NCI-H82 treated with DMSO at 0.1 percent for 48 hours (cell line): ENCODE data around the gene SRGAP2B.
"Not testable (repeated sequence)": the region's sequence is repeated elsewhere in the genome, so short reads cannot be mapped to it uniquely, and the experiment has no call there.

Source experiments
- DNase-seq: peaks from one replicate; lab custom pipeline; 2025; ENCODE audit not compliant: unreplicated experiment; lab: John Stamatoyannopoulos, UW

SRGAP2B gene

DNA sequence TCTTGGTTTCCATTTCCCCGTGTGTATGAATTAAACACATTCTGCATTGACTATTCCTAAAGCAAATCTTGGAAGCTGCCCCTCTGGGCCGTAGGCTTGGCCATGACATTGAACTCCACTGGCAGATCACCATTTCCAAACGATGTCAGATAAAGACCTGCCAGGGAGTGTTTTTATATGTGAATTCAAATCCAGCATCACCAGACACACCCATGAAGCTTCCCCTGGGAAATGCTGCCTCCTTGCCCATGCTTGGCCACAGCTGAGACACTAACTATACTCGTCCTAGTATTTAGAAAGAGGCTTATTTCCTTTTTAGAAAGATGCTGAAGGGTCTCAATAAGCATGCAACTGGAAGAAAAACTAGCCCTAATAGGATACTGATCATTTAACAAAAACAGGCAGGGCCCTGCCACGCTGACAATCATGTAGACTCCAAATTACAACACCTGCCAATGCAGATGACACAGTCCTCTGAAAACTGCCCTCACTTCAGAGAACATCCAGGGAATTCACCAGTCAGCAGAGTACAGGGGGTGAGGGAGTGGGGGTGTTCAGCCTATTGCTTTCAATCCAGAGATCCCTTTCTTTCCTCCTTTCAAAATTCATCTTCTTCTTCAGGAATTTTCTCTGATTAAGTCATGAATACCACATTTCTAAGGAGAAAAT lies 94.9 kb downstream of the SRGAP2B start:
- DNase-seq = not testable (repeated sequence)

DNA sequence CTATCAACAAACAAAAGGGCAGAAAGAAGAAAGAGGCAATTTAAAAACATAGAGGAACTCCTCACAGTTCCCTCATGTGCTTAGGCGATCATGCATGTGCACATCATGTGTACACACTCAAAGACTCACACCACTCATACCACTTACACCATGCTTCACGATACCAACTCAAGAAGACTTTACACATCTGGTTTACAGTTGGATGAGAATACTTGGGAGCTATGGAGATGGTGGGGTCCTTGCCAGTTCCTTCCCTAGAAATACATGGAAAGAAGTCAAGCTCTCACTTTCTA lies 96.2 kb downstream of the SRGAP2B start:
- not testable (repeated sequence) for DNase-seq

DNA sequence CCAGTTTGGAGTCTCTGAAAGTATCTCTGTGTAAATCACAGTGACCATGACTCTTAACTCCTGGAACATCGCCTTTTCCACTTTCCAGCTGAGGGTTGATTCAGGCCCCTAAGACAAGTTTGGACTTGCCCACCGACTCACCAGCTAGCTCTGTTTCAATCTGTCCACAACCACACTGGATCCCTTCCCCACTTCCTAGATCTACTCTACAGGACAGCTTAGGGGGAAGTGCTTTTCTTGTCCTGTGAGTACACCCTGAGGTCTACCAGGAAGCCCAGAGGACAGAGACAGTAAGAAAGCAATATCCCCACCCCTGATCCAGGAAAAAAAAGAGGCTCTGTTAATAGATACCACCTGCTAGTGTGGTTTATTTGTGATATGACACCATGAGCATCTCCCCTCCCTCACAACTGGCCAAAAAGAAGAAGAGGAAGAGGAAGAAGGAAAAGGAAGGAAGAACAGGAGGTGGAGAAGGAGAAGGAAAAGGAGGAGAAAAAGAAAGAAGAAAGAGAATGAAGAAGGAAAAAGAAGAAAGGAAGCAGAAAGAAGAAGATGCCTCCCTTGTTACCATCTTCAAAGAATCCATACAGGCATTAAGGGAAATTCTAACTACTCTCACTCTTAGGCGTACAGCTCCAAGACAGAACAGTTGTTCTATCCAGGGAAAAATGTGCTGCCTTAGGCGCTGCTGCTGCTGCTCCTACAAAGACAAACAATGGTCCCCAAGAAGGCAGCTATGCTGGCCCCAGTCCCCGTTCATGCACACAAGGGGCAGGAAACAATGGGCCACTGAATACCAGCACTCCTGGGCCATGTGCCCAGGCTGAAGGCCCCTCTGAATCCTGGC lies 96.8 kb downstream of the SRGAP2B start:
- DNase-seq = not testable (repeated sequence)

- not testable (repeated sequence) for DNase-seq
Measured at GRCh38 chr1:144995833-144996410, 99.2 kb downstream of the SRGAP2B start.

DNA sequence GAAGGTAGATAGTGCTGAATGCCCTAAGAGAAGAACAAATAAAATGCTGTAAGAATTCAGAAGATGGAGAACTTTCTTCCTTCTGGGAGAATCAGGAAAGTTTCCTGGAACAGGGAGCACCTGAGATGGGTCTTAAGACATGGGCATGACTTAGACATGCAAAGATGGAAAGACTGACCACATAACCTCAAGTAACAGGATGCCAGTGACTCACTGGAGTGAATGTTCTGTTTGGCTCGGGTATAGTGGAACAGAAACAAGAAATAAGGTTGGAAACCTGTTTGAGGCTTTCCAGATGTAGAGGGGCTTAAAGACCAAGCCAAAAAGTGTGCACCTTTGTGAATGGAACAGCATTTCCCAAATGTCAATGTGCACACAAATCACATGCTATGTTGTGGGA lies 102.2 kb downstream of the SRGAP2B start:
- DNase-seq = not testable (repeated sequence)

- not testable (repeated sequence) for DNase-seq
Measured at GRCh38 chr1:144990611-144991010, 104.5 kb downstream of the SRGAP2B start.

DNA sequence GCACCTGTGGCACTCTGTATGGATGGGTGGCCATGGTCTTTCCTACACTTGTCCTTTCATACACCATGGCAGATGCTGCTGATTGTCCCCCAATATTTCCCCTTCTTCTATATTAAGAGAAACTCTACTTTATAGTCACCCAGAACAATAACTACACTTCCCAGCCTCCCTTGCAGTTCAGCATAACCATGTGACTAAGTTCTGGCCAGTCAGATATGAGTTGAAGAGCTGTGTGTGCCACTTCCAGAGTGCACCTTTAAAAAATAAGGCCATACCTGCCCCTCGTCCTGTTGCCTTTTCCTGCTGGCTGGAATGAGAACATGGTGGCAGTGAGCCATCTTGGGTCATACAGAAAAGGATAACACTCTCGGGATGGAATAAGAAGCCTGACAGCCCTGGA lies 108.0 kb downstream of the SRGAP2B start:
- not testable (repeated sequence) for DNase-seq

DNA sequence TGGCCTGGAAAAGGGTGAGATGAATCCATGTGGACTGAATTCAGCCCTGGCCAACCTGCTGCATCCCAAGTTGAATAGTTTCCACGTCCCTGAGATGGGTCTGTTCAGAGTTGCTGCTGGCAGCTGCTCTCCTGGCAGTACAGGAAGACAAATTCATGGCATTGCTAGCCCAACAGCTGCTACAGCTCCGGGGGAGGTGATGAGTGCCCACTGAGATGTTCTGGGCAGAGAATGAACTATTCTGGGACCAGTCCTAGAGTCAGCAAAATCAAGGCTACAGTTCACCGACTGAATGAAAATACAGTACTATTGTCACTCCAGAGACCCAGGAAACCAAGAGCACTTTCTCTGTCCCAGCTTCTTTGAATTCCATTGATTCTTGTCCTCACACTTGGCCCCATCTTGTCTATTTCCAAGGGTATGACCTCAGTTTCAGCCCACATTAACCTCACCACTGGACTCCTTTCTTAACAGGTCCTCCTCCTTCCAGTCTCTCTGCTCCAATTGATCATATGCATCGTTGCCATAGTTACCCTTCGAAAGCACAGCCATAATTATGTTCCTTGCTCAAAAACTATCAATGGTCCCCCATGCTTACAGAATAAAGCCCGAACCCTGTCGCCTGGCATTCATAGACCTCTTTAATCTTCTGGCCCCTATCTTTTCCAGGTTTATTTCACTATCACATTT lies 108.8 kb downstream of the SRGAP2B start:
- not testable (repeated sequence) for DNase-seq

DNA sequence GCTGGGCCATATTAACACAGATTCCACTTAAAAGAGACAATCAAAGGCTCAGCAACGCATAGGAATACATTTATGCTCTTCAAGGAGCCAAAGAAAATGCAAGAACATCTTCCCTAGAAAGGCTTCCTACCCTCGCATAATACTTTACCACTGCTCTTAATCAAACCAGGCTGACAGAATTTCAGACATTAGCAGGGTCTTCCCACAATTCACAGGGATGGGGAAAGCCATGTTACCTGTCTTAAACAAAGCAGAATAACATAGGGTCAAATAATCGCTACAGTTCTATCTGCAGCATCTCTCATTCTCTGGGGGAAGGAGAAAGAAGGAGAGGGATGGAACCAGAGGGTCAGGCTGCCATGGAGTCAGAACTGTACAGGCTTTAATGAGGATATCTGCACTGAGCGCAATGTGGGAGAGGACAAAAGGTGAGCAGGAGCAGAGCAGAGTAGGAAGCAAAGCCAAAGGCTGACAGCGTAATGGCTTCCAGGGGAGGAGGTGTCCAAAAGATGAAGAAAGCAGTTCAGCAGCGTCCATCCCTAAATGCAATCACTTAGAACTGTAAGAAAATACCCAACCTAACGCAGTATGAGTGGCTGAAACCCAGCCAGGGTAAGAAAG lies 109.5 kb downstream of the SRGAP2B start:
- DNase-seq = not testable (repeated sequence)

GRCh38 chr1:144982802-144983525 lies 112.2 kb downstream of the SRGAP2B start:
- DNase-seq = not testable (repeated sequence)

DNA sequence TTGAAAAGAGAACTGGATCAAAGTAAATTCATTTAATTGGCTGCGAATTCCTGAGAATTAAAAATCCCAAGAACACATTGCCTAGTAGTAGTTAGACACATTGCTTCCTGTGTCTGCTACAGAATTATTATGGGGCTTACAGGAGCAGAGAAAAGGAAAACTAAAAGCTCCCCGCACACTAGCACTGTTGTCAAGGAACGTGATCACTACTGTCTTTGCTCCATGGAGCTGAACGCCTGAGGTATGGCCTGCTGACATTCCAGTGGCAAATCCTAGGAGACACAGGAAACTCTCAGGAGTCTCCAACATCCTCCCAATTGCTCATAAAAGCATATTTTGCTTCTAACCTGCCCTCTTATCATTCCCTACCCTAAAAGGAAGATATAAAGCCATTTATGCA lies 114.0 kb downstream of the SRGAP2B start:
- DNase-seq = not testable (repeated sequence)

GRCh38 chr1:144979960-144980595 lies 115.0 kb downstream of the SRGAP2B start:
- not testable (repeated sequence) for DNase-seq

- not testable (repeated sequence) for DNase-seq
Measured at GRCh38 chr1:144977856-144978255, 117.3 kb downstream of the SRGAP2B start.

DNA sequence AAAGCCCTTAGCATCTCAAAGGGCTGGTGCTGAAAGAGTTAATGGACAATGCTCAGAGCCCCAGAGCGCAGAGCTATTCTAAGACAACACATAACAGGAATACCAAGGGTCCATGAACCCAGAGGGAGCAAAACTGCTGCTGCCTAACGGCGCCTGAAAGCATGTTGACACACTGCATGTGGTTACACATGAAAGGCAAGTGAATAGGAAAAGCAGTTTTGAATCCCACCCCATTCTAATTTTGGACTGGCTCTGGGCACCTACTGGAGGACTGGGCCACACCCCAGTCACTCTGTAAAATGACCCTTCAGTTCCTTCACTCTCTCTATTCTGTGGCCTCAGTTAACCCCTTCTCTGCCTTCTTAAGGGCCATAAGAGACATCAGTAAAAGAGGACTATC lies 123.2 kb downstream of the SRGAP2B start:
- not testable (repeated sequence) for DNase-seq

DNA sequence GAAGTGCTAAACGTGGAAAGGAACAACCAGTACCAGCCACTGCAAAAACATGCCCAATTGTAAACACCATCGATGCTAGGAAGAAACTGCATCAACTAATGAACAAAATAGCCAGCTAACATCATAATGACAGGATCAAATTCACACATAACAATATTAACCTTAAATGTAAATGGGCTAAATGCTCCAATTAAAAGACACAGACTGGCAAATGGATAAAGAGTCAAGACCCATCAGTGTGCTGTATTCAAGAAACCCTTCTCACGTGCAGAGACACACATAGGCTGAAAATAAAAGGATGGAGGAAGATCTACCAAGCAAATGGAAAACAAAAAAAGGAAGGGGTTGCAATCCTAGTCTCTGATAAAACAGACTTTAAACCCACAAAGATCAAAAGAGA lies 128.6 kb downstream of the SRGAP2B start:
- not testable (repeated sequence) for DNase-seq

GRCh38 chr1:144964765-144965164 lies 130.4 kb downstream of the SRGAP2B start:
- not testable (repeated sequence) for DNase-seq

DNA sequence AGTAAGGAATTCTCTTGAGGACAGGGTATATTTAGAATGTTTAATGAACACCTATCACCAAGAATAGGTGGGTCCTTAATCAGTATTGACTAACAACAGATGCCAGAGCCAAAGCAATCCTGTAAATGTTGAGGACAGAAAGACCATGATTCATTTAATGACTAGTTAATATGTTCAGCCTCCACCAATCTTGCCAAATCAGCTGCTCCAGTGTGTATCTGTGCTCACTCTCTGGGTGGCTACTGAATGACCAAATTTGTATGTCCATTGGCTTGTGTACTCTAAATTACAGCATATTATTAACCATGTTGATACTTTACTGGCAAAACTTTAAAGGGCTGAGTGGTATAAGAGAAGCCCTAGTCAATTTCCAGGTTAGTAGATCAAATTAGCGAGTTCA lies 130.9 kb downstream of the SRGAP2B start:
- DNase-seq = not testable (repeated sequence)

DNA sequence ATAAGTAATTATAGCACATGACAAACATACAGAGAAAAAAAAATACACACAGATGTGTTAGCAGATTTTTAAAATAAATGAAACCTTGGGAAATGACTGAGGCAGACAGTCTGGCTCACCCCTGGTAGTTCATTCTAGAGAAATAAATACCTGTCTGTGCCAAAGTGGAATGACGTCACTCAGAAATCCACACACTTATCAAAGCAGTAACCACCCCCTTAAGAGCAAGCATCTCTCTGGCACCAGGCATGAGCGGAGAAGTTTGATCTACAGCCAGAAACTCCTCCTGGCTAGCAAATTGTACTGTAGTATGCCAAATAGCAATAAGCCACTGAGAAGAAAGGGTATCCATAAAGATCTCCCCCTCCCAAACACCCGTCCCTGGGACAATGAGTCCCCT lies 131.6 kb downstream of the SRGAP2B start:
- not testable (repeated sequence) for DNase-seq

DNA sequence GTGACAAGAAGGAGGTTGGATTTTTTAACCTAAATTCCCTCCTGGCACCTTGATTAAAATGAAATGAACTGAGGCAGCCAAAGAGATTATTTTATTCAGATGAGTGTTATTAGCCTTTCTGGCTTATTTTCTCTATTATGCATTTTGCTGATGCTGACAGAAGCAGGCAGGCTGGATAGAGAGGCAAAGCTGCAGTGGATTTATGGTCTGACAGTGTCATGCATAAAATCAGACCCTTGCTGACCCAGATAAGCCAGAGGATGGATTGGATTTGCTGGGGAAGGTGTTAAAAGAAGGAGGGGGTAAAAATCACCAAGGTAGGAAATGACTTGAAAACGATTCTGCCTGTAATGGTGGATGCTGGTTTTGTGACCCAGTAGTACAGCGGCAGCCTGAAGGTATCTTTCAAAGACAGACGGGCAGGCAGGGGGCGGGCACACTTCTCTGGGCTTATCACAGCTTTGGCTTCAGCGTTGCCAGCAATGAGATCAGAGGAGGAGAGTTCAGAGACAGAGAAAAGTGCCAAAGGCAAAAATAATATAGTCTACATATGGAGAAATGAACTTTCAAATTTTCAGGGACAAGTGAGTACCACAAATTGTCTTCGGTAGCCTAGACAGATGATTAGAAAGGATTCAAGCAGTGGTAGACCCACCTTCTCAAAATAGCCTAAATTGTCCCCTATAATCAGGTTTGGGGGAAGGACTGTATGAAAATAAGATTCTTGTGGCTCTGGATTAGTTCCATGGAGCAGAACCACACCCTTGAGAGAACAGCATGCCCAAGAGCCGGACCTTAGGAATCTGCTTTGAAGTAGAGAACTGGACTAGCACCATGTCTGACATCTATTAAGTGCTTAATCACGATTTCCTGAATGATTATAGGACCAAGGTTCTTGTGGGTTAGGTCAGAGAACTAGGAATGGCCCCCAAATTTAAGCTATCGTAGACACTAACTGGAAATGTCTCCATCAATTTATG lies 133.2 kb downstream of the SRGAP2B start:
- DNase-seq = not testable (repeated sequence)
